Stimulated activated CD8-positive, alpha-beta memory T cell treated with anti-CD3 and anti-CD28 coated beads, Interleukin-7, amount 100 ng/mL, for 48 hours (primary cell): ENCODE results near the gene SFTA2.
"Not testable (repeated sequence)": the region's sequence is repeated elsewhere in the genome, so short reads cannot be mapped to it uniquely, and the experiment has no call there.

ENCODE experiments used
- DNase-seq, 2 donors: peaks; one replicate each; pipeline ENCODE4 v3.0.0-alpha.2; 2020; ENCODE audit warnings: low read depth in 1 of 2; ENCODE audit errors: extremely low read depth in 1 of 2

SFTA2 gene

DNA sequence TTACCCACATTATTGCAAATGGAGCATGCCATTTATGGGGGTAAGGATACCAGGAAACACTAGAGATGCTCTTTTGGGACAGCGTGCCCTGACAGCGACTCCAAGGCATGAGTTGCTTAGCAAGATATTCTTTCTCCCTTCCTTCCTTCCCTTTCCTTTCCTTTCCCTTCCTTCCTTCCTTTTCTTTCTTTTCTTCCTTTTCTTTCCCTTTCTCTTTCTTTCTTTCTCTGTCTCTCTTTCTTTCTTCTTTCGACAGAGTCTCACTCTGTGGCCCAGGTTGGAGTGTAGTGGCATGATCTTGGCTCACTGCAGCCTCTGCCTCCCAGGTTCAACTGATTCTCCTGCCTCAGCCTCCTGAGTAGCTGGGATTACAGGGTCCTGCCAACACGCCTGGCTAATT, 12.1 kb upstream of the SFTA2 start:
- DNase-seq, result no peak

DNA sequence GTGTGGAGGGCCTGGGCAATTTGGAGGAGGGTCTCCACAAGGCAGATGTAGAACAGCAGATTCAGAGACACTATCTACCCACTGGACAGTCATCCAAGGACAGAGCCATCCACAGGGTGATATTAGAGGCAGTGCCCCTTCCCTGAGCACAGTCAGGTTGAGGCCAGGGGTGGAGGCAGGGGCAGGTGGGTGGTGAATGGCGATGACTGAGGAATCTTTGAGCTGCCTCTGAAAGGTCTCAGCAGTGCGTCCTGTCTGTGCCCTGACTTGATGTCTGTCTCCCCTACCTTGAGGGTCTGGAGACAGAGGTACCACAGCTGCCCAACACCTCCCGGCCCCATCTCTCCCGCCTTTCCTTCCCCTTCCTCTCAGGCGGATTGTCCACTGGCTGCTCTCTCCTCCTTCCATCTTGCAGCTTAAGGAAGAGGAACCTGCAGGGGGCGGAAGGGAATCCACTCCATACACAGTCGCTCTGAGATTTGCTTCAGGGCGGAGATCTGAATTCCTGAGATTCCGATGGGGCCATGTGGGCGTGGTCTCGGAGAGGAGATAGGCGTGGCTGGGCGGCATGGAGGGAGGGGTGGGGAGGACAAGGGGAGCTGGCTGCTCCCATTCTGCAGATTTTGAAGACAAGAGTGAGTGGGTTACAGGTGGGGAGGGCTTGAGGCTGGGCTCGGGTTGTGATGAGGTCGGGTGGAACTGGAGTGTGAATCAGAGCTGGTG, 10.5 kb upstream of the SFTA2 start:
- DNase-seq, result no peak

DNA sequence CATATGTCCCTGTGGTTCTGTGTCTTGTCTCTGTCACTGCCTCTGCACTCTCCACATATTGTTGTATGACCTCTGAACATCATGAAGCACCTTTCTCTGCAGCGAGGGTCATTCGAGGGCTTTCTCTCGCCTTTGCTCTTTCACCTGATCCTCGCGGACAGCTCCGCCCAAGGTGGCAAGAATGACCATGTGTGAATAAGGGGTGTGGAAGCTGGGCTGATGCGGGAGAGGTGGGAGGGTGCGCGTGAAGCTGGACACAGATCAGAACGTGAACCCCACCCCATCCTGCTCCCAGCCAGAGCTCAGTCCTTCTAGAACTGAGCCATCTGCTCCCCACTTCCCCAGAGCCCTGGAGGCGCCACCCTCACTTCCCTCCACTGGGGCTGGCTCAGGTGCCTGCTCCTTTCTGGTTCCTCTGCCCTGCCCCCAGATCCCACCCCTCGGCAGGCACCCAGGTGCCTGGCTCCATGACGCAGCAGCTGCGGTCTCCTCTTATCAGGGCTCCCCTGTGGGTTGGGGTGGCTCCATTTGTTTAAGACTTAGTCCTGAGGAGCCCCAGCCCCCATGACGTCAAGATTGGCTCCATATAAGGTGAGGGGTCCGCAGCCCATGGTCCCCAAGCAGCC, 8.5 kb upstream of the SFTA2 start, which contains the start of gene MUCL3:
Gene MUCL3 (plus strand): TSS at position 613 of the 626 bp plus-strand sequence. CDS start 27 bp downstream, outside the sequence.
- no peak for DNase-seq

DNA sequence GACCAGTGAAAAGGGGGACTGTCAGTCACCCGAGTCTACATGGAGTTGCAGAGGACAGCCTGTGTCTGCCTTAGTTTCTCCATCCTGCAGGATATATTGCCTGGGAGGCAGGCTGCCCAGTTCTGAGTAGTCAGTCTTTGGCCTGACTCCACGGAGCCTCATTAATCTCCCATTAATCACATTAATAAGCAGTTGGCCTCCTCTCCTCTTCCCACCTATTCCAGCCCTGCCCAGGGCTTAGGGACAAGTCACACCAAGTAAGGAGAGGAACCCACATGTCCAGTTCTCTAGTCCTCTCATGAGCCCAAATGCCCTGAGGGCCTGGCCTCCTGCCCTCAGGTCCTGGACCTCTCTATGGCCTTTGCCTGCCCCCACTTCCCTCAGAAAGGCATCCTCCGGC, 7.5 kb upstream of the SFTA2 start:
- no peak for DNase-seq

DNA sequence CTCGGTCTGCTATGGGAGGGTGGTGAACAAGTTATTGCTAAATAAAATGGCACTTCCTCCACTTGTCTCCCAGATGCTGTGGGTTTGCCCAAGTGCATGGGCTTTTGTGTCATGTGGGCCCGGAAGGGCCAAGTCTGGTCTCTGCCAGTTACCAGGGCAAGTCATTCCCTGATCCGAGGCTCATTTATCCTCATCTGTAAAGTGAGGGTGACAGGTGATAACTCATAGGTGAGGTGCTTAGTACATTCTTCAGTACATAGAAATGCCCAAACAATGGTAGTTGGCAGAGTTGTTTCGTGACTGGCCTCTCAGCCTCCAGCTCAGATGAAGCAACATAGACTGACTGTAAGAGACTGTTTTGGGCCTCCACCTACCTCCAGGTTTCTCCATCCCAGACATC, 6.8 kb upstream of the SFTA2 start:
- no peak for DNase-seq

DNA sequence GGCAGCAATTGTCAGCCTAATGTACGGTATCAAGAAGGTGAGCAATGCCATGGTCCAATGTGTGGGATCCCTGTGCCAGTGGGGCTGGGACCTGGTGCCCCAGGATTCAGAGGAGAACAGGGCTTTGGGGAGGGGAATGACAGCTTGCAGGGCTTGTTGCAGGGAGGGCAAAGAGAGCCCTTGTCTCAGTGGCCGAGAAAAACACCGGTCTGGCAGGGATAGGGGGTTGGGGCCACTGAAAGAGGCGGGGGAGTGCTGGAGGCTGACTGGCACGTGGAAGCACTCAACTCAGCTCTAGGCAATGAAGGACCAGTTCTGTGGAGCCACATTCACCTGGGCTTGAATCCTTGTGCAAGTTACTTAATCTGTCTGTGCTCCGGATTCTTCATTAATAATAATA, 5.3 kb upstream of the SFTA2 start:
- no peak for DNase-seq

DNA sequence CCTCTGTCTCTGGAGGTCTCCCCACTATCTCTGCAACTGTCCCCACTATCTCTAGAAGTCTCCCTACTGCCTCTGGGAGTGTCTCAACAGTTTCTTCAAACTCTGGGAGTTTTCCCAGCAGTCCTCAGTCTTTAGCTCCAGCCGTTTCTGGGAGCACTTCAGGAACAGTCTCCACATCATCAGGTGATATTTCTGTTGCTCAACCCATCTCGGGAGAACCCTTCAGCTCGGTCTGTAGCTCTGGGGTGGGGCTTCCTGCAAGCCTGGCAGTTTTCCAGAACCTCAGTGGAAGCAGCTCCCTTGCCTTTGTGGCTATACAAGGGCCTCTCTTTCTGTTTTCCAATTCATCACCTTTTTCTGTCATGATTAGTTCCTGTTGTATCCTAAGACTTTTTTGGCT, 3.0 kb upstream of the SFTA2 start:
- DNase-seq, result no peak

DNA sequence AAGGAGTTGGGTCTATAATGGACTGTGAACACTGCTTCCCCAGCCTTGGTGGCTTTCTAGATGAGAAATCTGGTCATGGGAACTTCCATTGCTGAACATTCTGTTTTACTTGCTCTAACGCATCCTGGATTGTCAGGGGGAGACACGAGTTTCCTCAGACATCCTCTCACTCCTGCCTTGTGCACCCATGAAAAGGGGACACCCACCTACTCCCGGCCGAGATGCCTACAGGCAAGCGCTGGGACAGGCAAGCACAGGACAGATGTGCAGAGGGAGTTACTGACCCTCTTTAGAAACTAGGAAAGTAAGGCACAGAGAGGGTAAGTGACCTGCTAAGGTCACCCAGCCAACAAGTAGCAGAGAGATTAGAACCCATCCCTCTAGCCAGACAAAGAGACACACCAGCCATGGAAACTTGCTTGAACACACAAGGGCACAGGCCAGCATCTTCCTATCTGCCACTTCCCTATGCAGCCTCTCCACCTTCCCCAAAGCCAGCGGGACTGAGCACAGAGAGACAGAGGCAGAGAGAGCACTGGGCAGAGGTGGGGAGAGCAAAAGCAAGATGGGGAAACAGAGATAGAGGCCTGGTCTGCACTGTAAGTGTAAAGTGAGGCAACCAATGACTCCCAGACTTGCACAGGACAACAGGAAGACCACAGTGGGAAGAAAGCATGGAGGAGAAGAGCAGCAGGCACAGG, 845 bp upstream of the SFTA2 start:
- no peak for DNase-seq

DNA sequence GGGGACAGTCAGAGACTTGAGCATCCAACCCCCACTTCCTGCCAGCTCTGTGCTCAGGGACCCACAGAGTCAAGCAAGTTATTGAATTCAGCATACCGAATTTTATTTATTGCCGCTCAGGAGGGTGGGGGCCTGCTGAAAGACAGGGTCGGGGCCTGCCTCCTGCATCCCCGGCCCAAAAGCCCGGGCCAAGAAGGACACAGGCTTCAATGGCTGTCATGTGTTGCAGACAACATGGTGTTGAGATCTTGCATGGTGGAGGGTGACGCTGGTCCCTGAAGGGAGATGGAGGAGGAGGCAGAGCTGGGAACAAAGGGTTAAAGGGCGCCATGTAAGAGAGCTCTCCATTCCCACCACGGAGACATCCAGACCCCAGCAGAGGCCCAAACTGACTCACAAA, 698 bp downstream of the SFTA2 start:
- no peak for DNase-seq

DNA sequence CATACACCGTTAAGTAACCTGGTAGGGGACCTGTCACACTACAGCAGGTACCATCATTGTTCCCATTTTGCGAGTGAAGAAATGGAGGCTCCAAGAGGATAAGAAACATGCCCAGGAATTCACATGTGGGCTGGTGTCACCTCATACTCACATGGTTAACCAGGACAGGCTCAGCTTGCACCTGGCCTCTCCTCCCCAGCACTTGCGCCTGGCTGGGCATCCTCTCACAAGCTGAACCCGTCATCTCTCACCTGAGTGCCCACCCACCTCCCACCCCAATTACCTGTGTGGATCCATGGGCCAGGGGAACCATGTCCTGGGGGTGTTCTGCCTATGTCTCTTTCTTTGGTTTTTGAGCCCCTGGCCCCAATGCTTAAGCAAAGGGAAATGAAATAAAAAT, 1.5 kb downstream of the SFTA2 start:
- no peak for DNase-seq

DNA sequence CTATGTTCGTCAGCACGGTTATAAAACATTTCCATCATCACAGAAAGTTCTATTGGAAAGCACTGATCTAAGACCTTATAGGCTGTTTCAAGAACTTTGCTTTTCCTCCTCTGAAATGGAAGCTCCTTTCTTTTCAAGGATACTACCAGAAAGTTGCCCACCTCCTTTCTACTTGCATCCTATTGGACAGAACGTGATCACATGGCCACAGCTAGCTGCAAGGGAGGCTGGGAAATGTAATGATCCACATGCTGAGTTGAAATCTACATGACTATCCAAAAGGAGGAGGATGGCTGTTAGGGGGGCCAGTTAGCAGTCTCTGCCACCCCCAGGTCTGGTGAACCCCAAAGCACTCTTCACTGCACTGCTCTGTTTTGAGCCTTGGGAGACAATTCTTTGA, 3.3 kb downstream of the SFTA2 start:
- no peak for DNase-seq

DNA sequence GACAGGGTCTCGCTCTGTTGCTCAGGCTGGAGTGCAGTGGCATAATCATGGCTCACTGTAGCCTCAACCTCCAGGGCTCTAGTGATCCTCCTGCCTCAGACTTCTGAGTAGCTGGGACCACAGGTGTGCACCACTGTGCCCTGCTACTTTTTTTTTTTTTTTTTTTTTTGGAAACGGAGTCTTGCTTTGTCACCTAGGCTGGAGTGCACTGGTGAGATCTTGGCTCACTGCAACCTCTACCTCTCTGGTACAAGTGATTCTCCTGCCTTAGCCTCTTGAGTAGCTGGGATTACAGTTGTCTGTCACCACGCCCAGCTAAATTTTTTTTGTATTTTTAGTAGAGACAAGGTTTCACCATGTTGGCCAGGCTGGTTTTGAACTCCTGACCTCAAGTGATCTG, 4.9 kb downstream of the SFTA2 start:
- not testable (repeated sequence) for DNase-seq

DNA sequence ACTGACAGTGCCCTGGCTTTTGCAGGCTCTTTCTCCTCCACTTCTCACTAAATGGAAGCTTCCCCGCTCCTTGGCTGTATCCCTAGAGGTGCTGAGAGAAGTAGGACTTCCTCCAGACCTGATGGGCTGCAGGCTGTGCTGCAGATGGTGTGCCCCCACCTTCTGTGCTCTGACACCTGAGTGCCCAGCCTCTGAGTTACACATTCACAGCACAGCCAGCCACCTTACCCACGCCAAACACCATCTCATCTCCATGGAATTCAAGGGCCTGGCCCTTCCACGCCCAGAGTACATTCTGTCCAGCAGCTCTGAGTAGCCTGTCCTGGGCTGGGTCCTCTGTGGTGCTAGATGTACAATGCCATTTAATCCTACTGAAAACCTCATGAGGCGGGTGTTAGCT, 5.3 kb downstream of the SFTA2 start:
- no peak for DNase-seq

DNA sequence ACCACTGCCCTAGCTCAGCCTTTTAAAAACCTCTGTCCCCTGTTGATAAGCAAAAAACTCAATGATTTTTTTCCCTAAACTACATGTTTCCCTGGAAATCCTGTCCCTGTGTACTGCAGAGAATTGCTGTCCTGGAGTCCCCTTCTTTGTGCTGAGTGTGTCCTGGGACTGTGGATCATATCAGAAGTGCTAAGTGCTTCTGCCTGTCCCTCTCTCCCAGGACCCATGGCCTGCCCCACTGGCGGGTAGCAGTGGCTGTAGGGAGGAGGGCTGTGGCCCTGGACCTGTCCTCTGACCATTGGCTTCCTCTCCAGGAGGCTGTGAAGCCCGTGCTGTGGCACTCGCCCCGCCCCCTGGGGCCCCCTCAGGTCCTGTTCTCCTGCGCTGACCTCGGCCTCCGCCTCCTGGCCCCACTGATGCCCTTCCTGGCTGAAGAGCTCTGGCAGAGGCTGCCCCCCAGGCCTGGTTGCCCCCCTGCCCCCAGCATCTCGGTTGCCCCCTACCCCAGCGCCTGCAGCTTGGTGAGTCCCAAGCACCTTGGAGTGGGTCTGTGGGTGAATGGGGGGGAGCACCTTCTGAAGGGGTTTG, 7.8 kb downstream of the SFTA2 start:
- DNase-seq, result not testable (repeated sequence)

DNA sequence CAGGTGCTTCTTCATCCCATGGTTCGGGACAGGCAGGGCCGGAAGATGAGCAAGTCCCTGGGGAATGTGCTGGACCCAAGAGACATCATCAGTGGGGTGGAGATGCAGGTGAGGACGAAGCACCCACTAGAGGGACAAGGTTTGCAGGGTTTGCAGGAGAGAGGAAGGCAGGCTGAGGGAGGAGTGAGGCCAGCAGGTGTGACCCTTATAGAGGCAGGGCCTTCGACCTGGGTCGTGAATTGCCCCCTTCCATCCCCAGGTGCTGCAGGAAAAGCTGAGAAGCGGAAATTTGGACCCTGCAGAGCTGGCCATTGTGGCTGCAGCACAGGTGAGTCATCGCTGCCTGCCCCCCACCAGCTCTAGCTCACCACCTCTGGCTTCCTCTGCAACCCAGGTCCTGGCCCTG, 9.5 kb downstream of the SFTA2 start:
- no peak for DNase-seq

DNA sequence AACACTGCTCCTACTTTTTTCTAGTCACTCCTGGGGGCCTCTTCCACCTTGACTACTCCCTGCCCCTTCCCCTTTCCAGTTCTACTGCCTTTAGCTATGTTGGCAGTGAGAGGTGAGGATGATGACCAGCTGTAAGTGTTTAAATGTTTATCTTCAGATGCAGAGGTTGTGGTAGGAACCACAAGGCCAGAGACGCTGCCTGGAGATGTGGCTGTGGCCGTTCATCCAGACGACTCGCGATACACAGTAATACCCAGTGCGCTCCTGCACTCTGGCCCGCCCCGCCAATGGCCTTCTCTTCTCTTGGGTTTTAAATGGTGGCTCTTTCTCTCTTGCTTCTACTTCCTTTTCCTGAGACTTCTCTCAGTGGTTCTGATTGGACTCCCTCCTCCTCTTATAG, 13.3 kb downstream of the SFTA2 start:
- no peak for DNase-seq

DNA sequence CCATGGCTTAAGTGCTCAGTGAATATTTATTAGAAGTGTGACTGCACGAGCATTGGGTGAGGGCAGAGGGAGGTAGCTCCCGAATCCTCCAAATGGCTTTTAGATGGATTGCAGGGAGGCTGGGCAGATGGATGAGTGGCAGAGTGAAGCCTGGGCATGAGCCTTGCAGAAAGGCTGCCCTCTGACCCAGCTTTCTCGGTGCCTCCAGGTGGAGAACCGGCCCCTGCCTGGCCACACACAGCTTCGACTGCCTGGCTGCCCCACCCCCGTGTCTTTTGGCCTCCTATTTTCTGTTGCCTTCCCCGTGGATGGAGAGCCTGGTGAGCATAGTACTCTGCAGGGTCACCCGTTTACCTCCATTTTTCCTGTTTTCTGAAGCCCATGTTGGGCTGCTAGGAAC, 14.5 kb downstream of the SFTA2 start:
- DNase-seq, result no peak

DNA sequence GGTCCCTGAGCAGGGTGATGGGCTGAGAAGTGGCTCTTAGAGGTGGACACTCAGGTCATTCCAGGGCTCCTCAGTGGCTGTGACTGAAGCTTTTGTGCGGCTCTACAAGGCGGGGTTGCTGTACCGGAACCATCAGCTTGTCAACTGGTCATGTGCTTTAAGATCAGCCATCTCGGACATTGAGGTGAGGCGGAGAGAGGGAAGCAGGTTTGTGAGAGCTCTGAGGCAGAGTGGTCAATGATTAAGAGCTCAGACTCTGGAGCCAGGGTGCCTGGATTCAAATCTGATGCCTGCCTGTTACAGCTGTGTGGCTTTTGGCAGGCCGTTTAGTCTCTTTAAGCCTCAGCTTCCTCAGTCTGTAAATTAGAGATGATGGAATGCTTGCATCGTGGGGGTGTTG, 14.9 kb downstream of the SFTA2 start:
- no peak for DNase-seq

DNA sequence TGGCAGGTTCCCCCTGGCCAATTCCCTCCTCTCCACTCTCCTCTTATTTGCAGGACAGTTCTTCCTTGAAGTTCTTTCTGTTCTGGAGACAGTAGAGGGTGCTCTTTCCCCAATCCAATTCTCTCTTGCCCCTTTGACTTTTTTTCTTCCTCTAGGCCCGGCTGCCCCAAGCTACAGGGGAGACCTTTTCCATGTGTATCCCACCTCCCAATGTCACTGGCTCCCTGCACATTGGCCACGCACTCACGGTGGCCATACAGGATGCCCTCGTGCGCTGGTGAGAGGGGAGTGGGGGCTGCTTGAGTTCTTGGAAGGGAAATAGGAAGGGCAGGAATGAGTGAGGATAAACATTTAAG, 16.4 kb downstream of the SFTA2 start:
- no peak for DNase-seq

DNA sequence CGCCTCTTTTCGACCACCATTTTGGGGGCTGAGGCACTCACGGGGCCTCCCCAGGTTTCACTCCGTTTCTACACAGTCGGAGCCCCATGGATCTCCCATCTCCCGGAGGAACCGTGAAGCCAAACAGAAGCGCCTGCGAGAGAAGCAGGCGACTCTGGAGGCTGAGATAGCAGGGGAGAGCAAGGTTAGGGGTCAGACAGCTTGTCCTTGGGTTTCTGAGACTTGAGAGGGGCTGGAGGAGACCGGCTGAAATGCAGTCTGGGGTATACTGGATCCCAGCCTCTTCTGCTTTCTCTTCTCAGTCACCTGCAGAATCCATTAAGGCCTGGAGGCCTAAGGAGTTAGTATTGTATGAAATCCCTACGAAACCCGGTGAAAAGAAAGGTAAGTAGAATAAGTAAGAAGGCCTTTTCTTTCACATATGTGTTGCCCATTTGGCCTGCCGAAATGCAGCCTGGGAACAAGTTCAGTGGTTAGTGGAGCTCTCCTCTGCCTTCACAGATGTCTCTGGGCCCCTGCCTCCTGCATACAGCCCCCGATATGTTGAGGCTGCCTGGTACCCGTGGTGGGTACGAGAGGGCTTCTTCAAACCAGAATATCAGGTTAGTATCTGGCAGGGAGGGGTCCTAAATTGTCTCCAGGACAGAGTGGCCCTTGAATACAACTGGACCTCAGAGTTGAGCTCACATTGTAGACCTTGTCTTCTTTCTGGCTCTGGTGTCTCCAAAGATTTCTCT, 16.9 kb downstream of the SFTA2 start:
- DNase-seq, result no peak
